HG03135 (cell line): ENCODE results near the gene MSI1.
"Not testable (repeated sequence)": the region's sequence is repeated elsewhere in the genome, so short reads cannot be mapped to it uniquely, and the experiment has no call there.

Experiments
- ATAC-seq: cut with Tn5 transposase; IDR thresholded peaks from one replicate; pipeline ENCODE4 v1.9.1; 2021; ENCODE audit warnings: mild to moderate bottlenecking, moderate library complexity; ENCODE audit not compliant: unreplicated experiment

MSI1 gene

DNA sequence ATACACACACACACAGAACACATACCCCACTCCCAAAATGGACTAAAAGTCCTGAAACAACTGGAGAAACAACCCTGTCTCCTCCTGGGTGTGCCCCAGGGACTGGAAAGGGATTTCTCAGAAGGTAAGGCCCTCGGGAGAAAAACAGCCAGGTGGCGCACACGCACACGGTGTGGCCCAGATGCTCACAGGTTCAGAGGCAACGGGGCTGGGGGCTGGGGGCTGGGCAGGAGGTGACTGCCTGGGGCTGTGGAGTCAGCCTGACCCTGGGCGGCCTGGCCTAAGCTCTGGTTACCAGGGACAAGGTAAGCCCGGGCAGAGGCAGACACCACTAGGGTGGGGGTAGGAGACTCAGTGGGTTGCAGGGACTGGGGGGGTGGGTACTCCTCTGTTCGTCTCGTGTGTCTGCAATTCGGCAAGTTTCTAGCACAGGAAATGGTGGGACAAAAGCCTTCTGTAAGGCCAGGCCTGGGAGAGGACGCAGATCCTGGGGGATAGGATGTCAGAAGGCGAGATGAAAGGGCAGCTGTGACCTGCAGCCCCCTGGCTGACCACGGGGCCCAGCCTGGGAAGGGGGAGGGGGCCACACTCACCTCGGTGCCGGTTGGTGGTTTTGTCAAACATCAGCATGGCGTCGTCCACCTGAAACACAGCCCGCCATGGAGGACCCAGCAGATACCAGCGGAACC lies 10.4 kb downstream of the MSI1 start:
- ATAC-seq = no peak

DNA sequence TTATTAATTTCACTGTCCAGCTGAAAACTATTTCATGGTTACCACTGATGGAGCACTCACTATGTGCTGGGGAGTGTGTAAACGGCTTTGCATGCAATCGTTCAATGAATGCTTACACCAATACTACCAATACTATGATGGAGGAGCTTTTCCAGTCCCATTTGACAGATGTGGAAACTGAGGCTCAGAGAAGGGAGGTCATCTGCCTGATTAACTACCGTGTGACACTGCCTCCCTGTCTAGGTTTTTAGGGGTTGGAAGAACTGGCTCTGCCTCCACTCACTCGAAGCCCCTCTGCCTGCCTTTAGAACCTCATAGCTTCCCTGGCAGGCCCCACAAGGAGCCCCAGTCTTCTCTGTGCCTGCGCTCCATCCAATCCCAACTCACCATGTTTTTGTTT lies 11.9 kb downstream of the MSI1 start:
- no peak for ATAC-seq

GRCh38 chr12:120356567-120357030 lies 12.4 kb downstream of the MSI1 start:
- ATAC-seq = no peak

GRCh38 chr12:120353556-120354317 lies 15.2 kb downstream of the MSI1 start:
- no peak for ATAC-seq

DNA sequence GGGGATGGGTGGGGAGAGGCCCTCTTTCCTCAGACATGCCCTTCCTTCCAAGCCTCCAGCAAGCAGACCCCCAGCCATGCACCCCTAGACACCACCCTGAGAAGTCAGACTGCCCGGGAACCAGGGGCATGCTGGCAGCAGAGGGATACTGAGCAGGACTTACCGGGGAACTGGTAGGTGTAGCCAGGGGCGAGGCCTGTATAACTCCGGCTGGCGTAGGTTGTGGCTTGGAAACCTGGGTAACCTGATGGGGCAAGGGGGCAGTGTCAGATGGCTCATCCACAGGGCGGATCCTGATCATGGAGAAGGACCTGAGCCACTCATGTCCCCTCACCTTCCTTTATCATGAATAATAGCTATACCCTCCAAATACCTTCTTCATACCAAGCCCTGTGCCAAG lies 15.8 kb downstream of the MSI1 start:
- no peak for ATAC-seq

GRCh38 chr12:120352117-120352516 lies 16.8 kb downstream of the MSI1 start:
- ATAC-seq = no peak

- ATAC-seq = no peak
These were observed 18.2 kb downstream of the MSI1 start for GRCh38 chr12:120350576-120351350.

DNA sequence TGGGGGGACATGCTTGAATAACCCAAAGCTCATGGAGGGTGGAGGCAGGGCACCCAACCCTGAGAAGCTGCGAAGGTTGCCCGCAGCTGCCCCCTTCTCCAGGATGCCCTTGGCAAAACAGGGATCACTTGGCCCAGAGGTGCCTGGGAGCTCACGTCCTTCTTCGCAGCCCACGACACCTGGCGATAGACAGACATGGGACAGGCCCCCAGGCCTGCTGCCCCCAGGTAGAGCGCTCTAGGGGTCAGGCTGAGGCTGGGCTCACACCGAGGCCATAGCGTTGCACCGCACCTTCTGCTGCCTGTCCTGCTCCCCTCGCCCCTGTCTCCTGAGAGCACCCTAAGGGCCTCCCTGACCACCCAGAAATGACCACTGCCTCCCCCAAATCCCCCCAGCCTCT lies 21.2 kb downstream of the MSI1 start:
- ATAC-seq = no peak

- ATAC-seq = no peak
These were observed 22.3 kb downstream of the MSI1 start for GRCh38 chr12:120346681-120347080.

- no peak for ATAC-seq
These were observed 22.9 kb downstream of the MSI1 start for GRCh38 chr12:120346031-120346430.

GRCh38 chr12:120343692-120344091 lies 25.3 kb downstream of the MSI1 start:
- ATAC-seq = no peak

GRCh38 chr12:120343039-120343537 lies 25.9 kb downstream of the MSI1 start:
- no peak for ATAC-seq

DNA sequence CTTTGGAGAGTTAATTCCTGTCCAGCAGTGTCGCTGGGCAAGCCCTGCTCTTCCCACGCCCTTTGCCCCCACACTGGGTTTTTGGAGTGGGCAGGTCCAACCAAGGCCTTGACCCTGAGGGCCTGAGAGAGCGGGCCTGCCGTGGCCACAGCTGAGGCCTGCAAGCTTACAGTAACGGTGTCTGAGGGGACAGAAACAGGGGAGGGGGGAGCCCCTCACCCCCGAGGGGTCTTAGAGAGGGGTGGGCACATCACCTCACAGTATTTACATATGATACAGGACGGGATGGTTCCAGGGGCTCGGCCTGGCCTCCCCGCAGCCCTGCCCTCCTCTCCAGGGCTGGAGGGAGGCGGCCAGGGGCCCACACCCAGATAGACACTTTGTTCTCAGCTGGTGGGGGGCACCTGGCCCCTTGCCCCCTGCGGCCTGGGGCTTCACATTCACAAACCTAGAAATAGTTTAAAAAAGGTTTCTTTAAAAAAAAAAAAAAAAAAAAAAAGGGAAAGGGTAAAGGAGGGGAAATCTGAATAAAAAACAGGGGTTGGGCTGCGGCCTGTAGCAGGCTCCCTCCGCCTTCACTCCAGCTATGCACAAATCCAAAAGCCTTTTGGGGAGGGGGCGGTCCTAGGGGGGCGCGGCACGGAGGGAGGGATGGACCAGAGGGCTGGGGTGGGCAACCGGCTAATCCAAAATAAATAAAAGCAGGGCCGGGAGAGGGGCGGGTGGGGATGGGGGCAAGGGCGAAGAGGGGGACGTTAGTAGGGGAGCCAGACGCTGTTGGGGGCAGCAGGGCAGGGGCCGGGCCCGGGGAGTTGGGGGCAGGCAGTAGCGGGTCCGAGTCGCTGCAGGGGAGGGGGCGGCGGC lies 26.6 kb downstream of the MSI1 start:
- no peak for ATAC-seq

- ATAC-seq = no peak
These were observed 29.7 kb downstream of the MSI1 start for GRCh38 chr12:120339256-120339655.

- no peak for ATAC-seq
These were observed 31.2 kb downstream of the MSI1 start for GRCh38 chr12:120337730-120338129.

DNA sequence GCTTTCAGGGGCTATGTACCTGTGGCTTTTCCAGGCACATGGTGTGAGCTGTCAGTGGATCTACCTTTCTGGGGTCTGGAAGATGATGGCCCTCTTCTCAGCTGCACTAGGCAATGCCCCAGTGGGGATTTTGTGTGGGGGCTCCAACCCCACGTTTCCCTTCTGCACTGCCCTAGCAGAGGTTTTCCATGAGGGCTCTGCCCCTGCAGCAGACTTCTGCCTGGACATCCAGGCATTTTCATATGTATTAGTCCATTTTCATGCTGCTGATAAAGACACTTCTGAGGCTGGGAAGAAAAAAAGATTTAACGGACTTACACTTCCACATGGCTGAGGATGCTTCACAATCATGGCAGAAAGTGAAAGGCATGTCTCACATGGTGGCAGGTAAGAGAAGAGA lies 32.6 kb downstream of the MSI1 start:
- ATAC-seq = not testable (repeated sequence)

DNA sequence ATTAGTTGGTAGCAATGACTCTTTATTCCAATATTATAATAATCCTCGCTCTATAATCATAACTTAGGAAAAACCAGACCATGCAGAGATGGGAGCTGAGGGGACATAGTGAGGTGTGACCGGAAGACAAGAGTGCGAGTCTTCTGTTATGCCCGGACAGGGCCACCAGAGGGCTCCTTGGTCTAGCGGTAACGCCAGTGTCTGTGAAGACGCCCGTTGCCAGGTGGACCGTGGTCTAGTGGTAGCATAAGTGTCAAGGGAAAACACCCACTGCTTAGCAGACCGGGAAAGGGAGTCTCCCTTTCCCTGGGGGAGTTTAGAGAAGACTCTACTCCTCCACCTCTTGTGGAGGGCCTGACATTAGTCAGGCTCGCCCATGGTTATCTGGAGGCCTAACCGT lies 33.5 kb downstream of the MSI1 start:
- not testable (repeated sequence) for ATAC-seq

DNA sequence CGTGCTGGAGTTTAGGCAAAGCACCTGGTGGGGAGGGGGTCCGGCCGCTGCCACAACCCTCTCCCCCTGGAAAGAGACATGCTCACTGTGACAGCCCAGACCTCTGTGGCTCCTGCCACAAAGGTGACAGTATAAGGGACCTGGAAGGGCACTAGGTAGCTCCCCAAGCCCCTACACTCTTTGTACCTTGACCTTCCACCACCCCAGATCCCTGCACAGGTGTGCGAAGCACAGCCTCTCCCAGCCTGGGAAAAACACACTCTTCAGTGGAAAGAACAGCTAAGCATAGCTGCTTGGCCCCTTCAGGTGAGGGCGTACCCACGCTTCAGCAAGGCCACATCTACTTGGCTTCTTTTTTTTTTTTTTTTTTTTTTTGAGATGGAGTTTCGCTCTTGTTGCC lies 36.4 kb downstream of the MSI1 start:
- ATAC-seq = no peak

- no peak for ATAC-seq
These were observed 36.9 kb downstream of the MSI1 start for GRCh38 chr12:120332041-120332440.

DNA sequence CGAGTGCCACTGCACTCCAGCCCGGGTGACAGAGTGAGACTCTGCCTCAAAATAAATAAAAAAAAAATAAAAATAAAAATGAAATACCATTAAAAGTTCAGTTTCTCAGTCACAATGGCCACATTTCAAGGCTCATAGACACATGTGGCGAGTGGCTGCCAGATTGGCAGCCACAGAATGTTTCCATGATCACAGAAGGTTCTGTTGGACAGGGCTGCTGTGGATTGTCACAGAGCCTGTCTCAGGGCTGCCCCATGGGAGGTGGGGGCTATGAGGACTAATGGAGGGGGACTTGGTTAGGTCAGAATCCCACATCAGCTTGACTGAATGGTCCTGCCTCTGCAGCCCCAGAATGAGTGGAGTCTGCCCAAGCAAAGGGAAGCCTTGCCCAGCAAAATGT lies 37.6 kb downstream of the MSI1 start:
- no peak for ATAC-seq

DNA sequence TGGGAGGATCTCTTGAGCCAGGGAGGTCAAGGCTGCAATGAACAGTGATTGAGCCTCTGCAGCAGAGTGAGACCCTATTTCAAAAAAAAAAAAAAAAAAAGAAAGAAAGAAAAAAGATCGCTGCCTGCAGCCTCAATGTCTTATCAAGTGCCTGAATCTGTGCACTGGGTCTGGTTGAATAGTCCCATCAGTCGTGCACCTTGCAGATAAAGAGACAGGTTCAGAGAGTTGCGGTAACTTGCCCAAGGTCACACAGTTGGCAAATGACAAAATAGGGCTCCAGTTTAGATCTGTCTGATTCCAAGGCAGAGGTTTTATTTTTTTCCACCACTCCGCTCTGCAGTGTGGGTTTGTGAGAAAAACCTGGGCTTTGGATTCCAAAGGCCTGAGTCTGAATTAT lies 40.7 kb downstream of the MSI1 start:
- ATAC-seq = no peak
